NCI-H1417 (cell line): ENCODE measurements around the gene KCNS1.
"Not testable (repeated sequence)": the region's sequence is repeated elsewhere in the genome, so short reads cannot be mapped to it uniquely, and the experiment has no call there.

Experiments
- DNase-seq, 3 experiments: peaks; one replicate each; lab custom pipeline; 2025; lab: John Stamatoyannopoulos, UW

The KCNS1 gene

DNA sequence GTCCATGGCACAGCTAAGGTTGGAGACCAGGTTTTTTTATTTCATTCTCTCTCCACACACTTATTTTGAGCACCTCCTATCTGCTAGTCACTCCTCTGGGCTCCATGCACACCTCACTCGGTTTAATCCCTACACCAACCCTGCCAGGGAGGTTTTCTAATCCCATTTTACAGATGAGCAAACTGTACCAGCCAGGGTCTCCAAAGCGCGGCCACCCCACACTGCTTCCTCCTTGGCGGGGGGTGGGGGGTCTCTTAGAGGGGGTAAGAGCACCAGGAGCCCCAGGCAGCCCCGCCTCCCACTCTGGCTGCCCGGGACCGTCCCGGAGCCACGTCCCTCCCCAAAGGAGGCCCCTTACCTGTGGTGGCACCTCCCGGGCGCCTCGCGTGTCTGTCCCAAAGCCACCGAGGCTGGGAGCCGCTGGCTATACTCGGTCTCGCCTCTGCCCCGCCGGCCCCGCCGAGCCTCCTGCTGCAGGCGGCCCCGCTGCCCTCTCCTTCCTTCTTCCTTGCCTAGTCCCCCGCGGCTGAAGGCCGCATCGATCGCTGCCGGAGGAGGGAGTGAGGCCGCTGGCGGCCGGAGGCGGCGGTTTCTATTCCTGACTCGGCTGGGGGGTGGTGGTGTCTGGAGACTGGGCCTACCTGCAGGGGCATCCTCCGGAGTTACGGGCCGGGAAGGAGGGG lies at the start of gene KCNS1:
TSS of gene KCNS1 (minus strand) at position 565 of the 683 bp plus-strand sequence. CDS start 1,891 bp downstream, outside the sequence.
- DNase-seq, result no peak

DNA sequence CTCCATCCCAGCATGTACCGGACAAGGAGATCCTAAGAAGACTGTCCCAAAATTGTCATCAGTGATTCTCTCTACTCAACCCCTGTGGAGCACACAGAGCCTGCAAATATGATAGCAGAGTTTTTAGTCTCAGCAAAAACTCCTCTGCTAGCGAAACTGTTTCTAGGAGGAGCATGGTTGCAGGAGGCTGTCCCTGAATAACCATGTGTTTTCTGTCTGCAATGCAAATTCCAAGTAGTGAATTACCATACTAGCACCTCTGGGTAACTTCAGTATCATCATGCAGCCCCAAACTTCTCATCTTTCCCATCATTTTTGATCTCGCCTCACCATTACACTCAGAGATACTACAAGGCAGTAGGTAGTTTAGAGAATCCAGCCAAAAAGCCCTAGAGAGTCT lies 48.1 kb upstream of the KCNS1 start:
- no peak for DNase-seq

DNA sequence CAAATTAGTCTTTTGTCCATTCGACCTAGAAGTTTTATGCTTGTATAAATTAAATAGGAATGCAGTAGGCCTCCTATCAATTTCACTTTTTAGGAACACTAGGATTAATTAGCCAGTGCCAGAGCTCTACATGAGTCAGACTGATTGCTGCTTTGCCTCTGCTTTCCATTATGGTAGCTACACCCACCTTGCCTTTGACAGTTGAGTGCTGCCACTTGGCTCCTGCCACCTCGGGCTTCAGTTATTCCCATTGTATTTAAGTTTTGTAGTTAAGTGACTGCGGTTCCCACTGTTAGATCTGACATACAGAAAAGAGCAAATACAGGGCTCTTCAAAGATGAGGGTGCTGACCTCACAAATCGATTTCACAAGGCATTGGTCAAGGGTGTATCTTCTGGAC lies 39.9 kb upstream of the KCNS1 start:
- DNase-seq, result no peak

DNA sequence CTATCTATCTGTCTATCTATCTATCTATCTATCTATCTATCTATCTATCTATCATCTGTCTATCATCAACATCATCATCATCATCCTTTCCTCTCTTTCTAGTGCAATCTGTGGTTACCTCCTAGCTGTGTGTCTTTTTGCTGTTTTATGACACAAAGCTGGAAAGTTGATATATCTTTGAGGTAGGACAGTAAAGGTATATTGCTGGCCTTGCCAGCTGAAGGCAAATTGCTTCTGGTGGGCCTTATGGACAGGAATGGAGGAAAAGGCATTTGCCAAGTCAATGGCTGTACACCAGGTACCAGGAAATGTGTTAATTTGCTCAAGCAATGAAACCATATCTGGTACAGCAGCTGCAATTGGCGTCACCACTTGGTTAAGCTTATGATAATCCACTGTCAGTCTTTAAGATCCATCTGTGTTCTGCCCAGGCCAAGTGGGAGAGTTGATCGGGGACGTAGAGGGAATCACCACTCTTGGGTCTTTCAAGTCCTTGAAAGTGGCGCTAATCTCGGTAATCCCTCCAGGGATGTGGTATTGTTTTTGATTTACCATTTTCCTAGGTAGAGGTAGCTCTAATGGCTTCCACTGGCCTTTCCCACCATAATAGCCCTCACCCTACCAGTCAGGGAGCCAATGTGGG lies 38.9 kb upstream of the KCNS1 start:
- not testable (repeated sequence) for DNase-seq

GRCh38 chr20:45138561-45139300 lies 37.8 kb upstream of the KCNS1 start:
- peak in 2 of 3 experiments; percentile 2 to 37 for DNase-seq

DNA sequence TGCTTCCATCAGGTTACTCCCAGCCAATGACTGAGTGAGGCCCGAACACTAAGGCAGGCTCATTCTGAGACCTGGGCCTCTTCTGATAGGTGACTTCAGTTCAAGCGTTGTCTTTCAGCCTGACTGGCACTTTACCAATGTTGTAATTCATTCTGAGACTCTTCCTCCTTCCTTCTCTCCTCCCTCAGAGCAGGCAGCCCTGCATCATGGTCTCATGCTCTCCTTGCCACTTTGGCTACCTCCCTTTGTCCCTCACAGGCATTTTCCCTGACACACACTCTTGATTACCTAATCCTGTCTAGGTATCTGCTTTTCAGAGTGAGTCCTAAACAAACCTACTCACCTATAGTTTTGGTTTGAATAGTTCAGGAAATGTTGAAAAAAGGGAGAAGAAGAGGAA lies 36.0 kb upstream of the KCNS1 start:
- no peak for DNase-seq

- peak in 1 of 3 experiments; percentile 8 for DNase-seq
Observed at GRCh38 chr20:45128099-45128498, 27.2 kb upstream of the KCNS1 start.

- no peak for DNase-seq
Observed at GRCh38 chr20:45124365-45124764, 23.4 kb upstream of the KCNS1 start, which contains the start of gene WFDC12. TSS of gene WFDC12 (minus strand) at chr20:45124465. CDS start at chr20:45124447, 18 bp downstream.

GRCh38 chr20:45121388-45121787 lies 20.5 kb upstream of the KCNS1 start:
- no peak for DNase-seq

GRCh38 chr20:45119556-45120266 lies 18.8 kb upstream of the KCNS1 start:
- no peak for DNase-seq

GRCh38 chr20:45118028-45118427 lies 17.1 kb upstream of the KCNS1 start:
- no peak for DNase-seq

GRCh38 chr20:45117581-45117980 lies 16.7 kb upstream of the KCNS1 start:
- peak in 1 of 3 experiments; percentile 7 for DNase-seq

- DNase-seq, result no peak
Observed at GRCh38 chr20:45115829-45116228, 14.9 kb upstream of the KCNS1 start.

GRCh38 chr20:45115386-45115774 lies 14.5 kb upstream of the KCNS1 start:
- no peak for DNase-seq

- DNase-seq, result no peak
Observed at GRCh38 chr20:45114465-45115385, 13.8 kb upstream of the KCNS1 start, which contains the start of gene WFDC5. TSS of gene WFDC5 (minus strand) at chr20:45115174. CDS start at chr20:45115083, 91 bp downstream.

DNA sequence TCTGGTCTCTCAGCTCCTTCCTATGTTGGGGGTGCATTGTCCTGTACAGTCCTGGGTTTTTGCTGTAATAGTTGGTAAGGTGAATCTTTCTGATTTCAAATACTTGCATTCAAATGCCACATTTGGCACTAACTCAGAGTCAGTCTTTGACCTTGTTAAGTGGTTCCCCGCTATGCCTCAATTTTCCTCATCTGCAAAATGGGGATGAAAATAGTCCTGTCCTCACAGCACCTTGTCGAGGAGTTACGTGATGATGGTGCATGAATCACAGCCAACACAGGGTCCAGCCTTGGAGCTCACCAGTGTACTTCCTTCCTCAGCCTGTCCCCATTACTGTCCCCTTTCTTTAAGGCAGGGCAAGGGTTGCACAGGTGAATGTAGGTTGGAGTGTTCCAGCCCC lies 12.9 kb upstream of the KCNS1 start:
- no peak for DNase-seq

GRCh38 chr20:45112754-45113153 lies 11.8 kb upstream of the KCNS1 start:
- DNase-seq, result no peak

DNA sequence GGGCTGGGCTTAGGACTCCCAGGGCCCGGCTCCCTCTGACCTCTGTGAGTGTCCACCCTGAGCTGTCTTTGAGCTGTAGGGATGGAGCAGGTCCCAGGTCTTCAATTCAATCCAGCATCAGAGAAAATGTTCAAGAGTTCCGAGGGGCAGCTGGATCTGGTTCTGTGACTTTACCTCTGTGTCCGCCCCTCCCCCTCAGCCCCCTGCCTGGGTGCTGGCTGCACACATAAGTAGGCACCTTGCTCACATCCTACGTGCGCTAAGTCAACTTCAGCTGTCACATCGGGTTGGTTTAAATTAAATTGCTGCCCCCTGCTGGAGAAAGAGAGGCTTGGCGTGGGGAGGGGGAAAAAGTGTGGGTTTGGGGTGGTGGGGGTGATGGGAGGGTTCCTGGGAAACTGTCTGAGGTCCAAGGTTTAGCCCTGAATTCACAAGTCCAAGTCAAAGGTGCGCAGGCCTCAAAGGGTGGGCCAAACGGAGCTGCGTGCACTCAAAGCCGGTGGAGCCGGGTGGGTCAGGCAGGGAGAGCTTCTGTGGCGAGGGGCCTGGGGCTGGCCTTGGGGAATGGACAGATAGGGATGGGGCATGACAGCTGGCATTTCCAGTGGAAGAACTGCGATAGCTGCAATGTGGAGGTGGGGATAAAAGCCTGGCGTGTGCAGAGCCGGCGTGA lies 11.0 kb upstream of the KCNS1 start:
- DNase-seq, result peak in 1 of 3 experiments; percentile 25

DNA sequence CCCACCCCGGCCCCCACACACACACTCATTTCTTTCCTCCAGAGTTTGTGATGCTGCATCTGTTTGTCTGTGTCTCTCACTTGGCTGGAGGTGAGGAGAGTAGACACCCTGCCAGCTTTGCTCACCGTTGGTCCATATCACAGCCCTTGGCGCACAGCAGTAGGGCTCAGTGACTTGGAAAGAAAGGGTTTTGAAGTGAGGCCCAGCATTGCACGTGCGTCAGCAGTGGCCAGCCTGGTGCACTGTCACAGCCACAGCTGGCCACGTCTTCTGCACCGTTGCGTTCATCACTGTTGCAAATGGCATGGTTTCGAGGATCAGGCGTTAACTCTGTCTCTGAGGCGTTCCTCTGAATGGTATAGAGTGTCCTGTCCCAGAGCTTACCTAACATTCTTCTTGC lies 10.4 kb upstream of the KCNS1 start:
- DNase-seq, result no peak

- no peak for DNase-seq
Observed at GRCh38 chr20:45110301-45110700, 9.4 kb upstream of the KCNS1 start.
